Measurements from ENCODE around the gene PALM3.

- TF ChIP-seq CTCF (IDR thresholded peaks at IDR 0.05) (no peak), EP300 (IDR thresholded peaks at IDR 0.05) (no peak)
Measured at GRCh38 chr19:14030997-14031718, 30.7 kb downstream of the PALM3 start.
